Loucy (cell line): ENCODE measurements around the gene GNA12.

ENCODE experiments used
- CTCF ChIP-seq: fragments of 200-600 bp; sonication (generic); conservative IDR thresholded peaks from 2 replicates; pipeline ENCODE4 v1.5.1; 2014; ENCODE audit warnings: mild to moderate bottlenecking, antibody characterized with exemption, low read length
- EZH2phosphoT487 ChIP-seq: fragments of 200-600 bp; IDR thresholded peaks from 2 replicates; pipeline ENCODE4 v1.6.1; 2018; ENCODE audit warnings: antibody characterized with exemption, mild to moderate bottlenecking, moderate library complexity, borderline replicate concordance

DNA sequence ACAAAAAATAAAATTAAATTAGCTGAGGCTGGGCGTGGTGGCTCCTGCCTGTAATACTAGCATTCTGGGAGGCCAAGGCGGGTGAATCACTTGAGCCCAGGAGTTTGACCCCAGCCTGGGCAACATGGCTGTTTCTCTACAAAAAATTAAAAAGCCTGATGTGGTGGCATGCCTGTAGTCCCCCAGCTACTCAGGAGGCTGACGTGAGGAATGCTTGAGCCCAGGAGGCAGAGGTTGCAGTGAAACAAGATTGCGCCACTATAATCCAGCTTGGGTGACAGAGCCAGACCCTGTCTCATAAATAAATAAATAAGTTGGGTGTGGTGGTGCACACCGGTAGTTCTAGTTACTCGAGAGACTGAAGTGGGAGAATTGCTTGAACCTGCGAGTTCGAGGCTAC lies 65.1 kb downstream of the GNA12 start:
- TF ChIP-seq CTCF (no peak), EZH2phosphoT487 (no peak)
